Endothelial cell of umbilical vein (primary cell): ENCODE results near the gene TMEM62. TPM values are rescaled to one million over a fixed set of nuclear protein-coding genes. Genes with fewer than 3 reads are reported as not detected.

ENCODE experiments used
- BruUV-seq: library from RNA; stranded (reverse); fragments of 400-500 nt; replicated peaks from 2 replicates; lab custom pipeline; 2021; lab: Mats Ljungman, UMichigan
- CTCF ChIA-PET: fragments of 300-600, 350-600 bp; sonication (Branson Sonifier 250); formaldehyde crosslinking; loops from one replicate; lab custom pipeline; 2021; ENCODE audit warnings: antibody characterized with exemption, inconsistent platforms; lab: Charles Lee
- POLR2A ChIA-PET: fragments of 300-600, 350-600 bp; sonication (Branson Sonifier 250); formaldehyde crosslinking; loops from one replicate; lab custom pipeline; 2021; ENCODE audit warnings: antibody characterized with exemption, inconsistent platforms; lab: Charles Lee
- DNase-seq: peaks from one replicate; pipeline ENCODE4 v3.0.0-alpha.2; 2011; ENCODE audit warnings: low read depth, low spot score
- FAIRE-seq: peaks from 2 replicates; lab custom pipeline; 2011; peaks lifted over from hg19 to GRCh38; lab: Jason Lieb, UNC
- H2AFZ ChIP-seq: 2 replicates; pipeline ENCODE4 v1.6.0; 2012; ENCODE audit warnings: low read depth, low read length, control low read depth, inconsistent platforms
- H3K27ac ChIP-seq: 2 replicates; pipeline ENCODE4 v1.5.1; 2011; ENCODE audit warnings: low read depth, mild to moderate bottlenecking, control low read depth, low read length, moderate library complexity; ENCODE audit not compliant: insufficient read depth
- H3K27me3 ChIP-seq, 2 experiments: 2 replicates each; pipeline versions ENCODE4 v1.6.0 to v1.6.1; 2011; ENCODE audit warnings: low read length in 2 of 2, mixed read lengths in 1 of 2; ENCODE audit not compliant: control insufficient read depth in 2 of 2, insufficient read depth in 2 of 2
- H3K36me3 ChIP-seq, 2 experiments: 2 replicates in 1 of 2; 3 replicates in 1 of 2; pipeline ENCODE4 v1.5.1; 2011; ENCODE audit warnings: low read length in 2 of 2, mild to moderate bottlenecking in 1 of 2, moderate library complexity in 1 of 2; ENCODE audit not compliant: control insufficient read depth in 2 of 2, insufficient read depth in 2 of 2; ENCODE audit errors: extremely low read depth in 1 of 2
- H3K4me1 ChIP-seq: 3 replicates; pipeline ENCODE4 v1.5.1; 2011; ENCODE audit warnings: mild to moderate bottlenecking, low read length; ENCODE audit not compliant: control insufficient read depth, insufficient read depth; ENCODE audit errors: extremely low read depth
- H3K4me2 ChIP-seq: 2 replicates; pipeline ENCODE4 v1.6.1; 2011; ENCODE audit warnings: low read length, control low read depth, mixed read lengths; ENCODE audit not compliant: insufficient read depth
- H3K4me3 ChIP-seq, 3 experiments: fragments of 200-600 bp in 1 of 3; sonication (generic), shearing (Covaris generic) in 1 of 3; replicated peaks in 1 of 3; 2 replicates each; pipeline ENCODE4 v1.5.1; 2011 to 2016; ENCODE audit warnings: control low read depth in 3 of 3, low read length in 3 of 3, mild to moderate bottlenecking in 2 of 3, inconsistent platforms in 1 of 3, low read depth in 1 of 3, moderate library complexity in 1 of 3; ENCODE audit not compliant: insufficient read depth in 1 of 3
- H3K79me2 ChIP-seq: 2 replicates; pipeline ENCODE4 v1.6.0; 2012; ENCODE audit warnings: low read length, inconsistent platforms; ENCODE audit not compliant: control insufficient read depth, insufficient read depth
- H3K9ac ChIP-seq: replicated peaks from 2 replicates; pipeline ENCODE3; 2011; ENCODE audit warnings: low read length, control low read depth; ENCODE audit not compliant: insufficient read depth; ENCODE audit errors: extremely low read depth
- H3K9me1 ChIP-seq: replicated peaks from 3 replicates; pipeline ENCODE4 v1.6.0; 2011; ENCODE audit warnings: mild to moderate bottlenecking, low read length; ENCODE audit not compliant: control insufficient read depth, insufficient read depth; ENCODE audit errors: extremely low read depth
- H3K9me3 ChIP-seq: replicated peaks from 2 replicates; pipeline ENCODE4 v1.5.1; 2012; ENCODE audit warnings: low read length, inconsistent platforms; ENCODE audit not compliant: control insufficient read depth, insufficient read depth
- H4K20me1 ChIP-seq: replicated peaks from 2 replicates; pipeline ENCODE3; 2011; ENCODE audit warnings: mild to moderate bottlenecking, low read length; ENCODE audit not compliant: control insufficient read depth, insufficient read depth; ENCODE audit errors: extremely low read depth
- EZH2 ChIP-seq: IDR thresholded peaks from 2 replicates; pipeline ENCODE4 v1.6.1; 2012; ENCODE audit warnings: borderline replicate concordance, low read depth, mild to moderate bottlenecking, moderate library complexity, low read length, inconsistent platforms; ENCODE audit not compliant: severe bottlenecking
- FOS ChIP-seq: IDR thresholded peaks from 2 replicates; pipeline ENCODE4 v1.6.1; 2011; ENCODE audit warnings: mild to moderate bottlenecking, low read length, moderate library complexity, borderline replicate concordance; ENCODE audit not compliant: insufficient read depth
- GATA2 ChIP-seq: IDR thresholded peaks from 2 replicates; pipeline ENCODE4 v1.7.0; 2011; ENCODE audit warnings: low read depth, mild to moderate bottlenecking, moderate library complexity, mixed read lengths, low read length; ENCODE audit not compliant: insufficient read length, insufficient read depth
- JUN ChIP-seq: IDR thresholded peaks from 2 replicates; pipeline ENCODE4 v1.6.1; 2011; ENCODE audit warnings: borderline replicate concordance, low read depth; ENCODE audit not compliant: insufficient read length, insufficient read depth
- MYC ChIP-seq: IDR thresholded peaks from one replicate; pipeline ENCODE4 v1.6.1; 2011; ENCODE audit warnings: mild to moderate bottlenecking, low read depth, low read length
- POLR2A ChIP-seq: IDR thresholded peaks from 2 replicates; pipeline ENCODE4 v1.6.1; 2012; ENCODE audit warnings: low read depth, mild to moderate bottlenecking, control low read depth, low read length
- POLR2AphosphoS5 ChIP-seq: IDR thresholded peaks from 2 replicates; pipeline ENCODE4 v1.6.1; 2012; ENCODE audit warnings: low read depth, mild to moderate bottlenecking, control low read depth, low read length, moderate library complexity; ENCODE audit not compliant: insufficient read depth
- dilution Hi-C: fragments of 300-500 bp; cut with MboI; formaldehyde crosslinking; loops from one replicate; pipeline ENCODE4 v1.15.0; 2019; ENCODE audit warnings: low sequenced_read_pairs; ENCODE audit not compliant: extremely low pct_ligation_motif_present
- intact Hi-C: fragments of 100-400 bp; cut with micrococcal nuclease; formaldehyde crosslinking; loops from one replicate; pipeline ENCODE4 v1.10.0; 2022
- polyA plus RNA-seq, 4 experiments: library from polyadenylated mRNA; depleted of rRNA in 3 of 4; stranded (reverse) in 3 of 4; unstranded in 1 of 4; fragments of >200 nt; gene quantifications; 2 replicates each; pipeline versions ENCODE4 v1.2.1 to v1.2.3, GENCODE V29; 2011 to 2012; ENCODE audit warnings: missing spikeins in 1 of 4
- total RNA-seq: library from RNA; stranded (reverse); gene quantifications from 2 replicates; pipeline ENCODE4 v1.2.3, GENCODE V29; 2021
- TF ChIP-seq, protein P1 (sequence below), 2 donors: IDR thresholded peaks; 1 replicate in 1 of 2; 2 replicates in 1 of 2; pipeline ENCODE4 v1.5.1; 2011; ENCODE audit warnings: low read length in 2 of 2, mild to moderate bottlenecking in 2 of 2, moderate library complexity in 2 of 2, control low read depth in 1 of 2, inconsistent platforms in 1 of 2, low read depth in 1 of 2; ENCODE audit not compliant: insufficient read depth in 1 of 2; ENCODE audit errors: extremely low read depth in 1 of 2
- TF ChIP-seq, protein P2 (sequence below): IDR thresholded peaks from 2 replicates; pipeline ENCODE4 v1.6.1; 2011; ENCODE audit not compliant: insufficient read depth, insufficient read length

Gene TMEM62
- total and polyA plus RNA-seq, 2 donors (not counting 3 experiments of a cell fraction or from before 2014, with no cell fraction given), result 10.4 to 22.2 TPM

DNA sequence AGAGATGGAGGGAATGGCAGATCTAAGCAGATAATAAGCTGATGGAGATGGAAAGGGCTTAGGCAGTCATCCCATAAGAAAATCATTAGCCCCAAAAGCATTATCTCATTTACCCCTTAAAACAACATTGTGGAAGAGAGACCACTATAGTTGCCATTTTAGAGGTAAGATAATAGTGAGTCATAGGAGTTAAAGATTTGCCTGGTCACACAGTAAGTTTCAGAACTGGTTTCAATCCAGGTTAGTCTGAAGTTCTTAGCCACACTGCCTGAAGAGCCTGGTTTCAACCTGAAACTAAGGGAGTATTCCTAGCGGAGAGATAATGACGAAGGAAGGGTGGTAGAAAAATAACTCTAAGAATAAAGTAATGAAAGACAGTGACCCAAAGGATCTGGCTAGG lies 14.6 kb upstream of the TMEM62 start:
- Histone ChIP-seq H3K4me1 (peaks cover 6% of the 10 kb centered on the region), H3K4me3 (no peak overlapping the region), H3K4me2 (no peak overlapping the region), H4K20me1 (no peaks in the 10 kb centered on the region), H3K9me1 (no peaks in the 10 kb centered on the region), H3K9ac (no peak overlapping the region), H3K9me3 (no peaks in the 10 kb centered on the region), H2AFZ (no peak overlapping the region), H3K79me2 (no peaks in the 10 kb centered on the region), H3K36me3 (no peaks in the 10 kb centered on the region), H3K27me3 (peaks cover 8 to 13% of the 10 kb centered on the region in 2 experiments), H3K27ac (no peak overlapping the region)
- no peak for DNase-seq
- ChIA-PET CTCF (no interaction called here), POLR2A (no interaction called here)
- intact Hi-C loops, result no loop called here
- TF ChIP-seq MYC (no peak), JUN (no peak), EZH2 (no peak), POLR2A (no peak), GATA2 (no peak), POLR2AphosphoS5 (no peak), FOS (no peak)
- TF ChIP-seq, protein P1, sequence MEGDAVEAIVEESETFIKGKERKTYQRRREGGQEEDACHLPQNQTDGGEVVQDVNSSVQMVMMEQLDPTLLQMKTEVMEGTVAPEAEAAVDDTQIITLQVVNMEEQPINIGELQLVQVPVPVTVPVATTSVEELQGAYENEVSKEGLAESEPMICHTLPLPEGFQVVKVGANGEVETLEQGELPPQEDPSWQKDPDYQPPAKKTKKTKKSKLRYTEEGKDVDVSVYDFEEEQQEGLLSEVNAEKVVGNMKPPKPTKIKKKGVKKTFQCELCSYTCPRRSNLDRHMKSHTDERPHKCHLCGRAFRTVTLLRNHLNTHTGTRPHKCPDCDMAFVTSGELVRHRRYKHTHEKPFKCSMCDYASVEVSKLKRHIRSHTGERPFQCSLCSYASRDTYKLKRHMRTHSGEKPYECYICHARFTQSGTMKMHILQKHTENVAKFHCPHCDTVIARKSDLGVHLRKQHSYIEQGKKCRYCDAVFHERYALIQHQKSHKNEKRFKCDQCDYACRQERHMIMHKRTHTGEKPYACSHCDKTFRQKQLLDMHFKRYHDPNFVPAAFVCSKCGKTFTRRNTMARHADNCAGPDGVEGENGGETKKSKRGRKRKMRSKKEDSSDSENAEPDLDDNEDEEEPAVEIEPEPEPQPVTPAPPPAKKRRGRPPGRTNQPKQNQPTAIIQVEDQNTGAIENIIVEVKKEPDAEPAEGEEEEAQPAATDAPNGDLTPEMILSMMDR (IDR thresholded peaks at IDR 0.05; ENCODE audit: extremely low read depth in 1 of 2, insufficient read depth in 1 of 2, low read depth in 1 of 2, low read length in 2 of 2), result no peak
- TF ChIP-seq, protein P2, sequence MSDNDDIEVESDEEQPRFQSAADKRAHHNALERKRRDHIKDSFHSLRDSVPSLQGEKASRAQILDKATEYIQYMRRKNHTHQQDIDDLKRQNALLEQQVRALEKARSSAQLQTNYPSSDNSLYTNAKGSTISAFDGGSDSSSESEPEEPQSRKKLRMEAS, result no peak
- BruUV-seq, result no TSS peak
- dilution Hi-C loops, result no loop called here
- FAIRE-seq, result no peak
